H1 (cell line): ENCODE data around the gene MPP2. TPM values are rescaled to one million over a fixed set of nuclear protein-coding genes. Genes with fewer than 3 reads are reported as not detected.

Experiments
- BACH1 ChIP-seq: IDR thresholded peaks from 2 replicates; pipeline ENCODE4 v1.6.1; 2012; ENCODE audit warnings: low read length, improper control_type of control experiment
- KDM5A ChIP-seq: fragments of 200-600 bp; IDR thresholded peaks from 2 replicates; pipeline ENCODE4 v1.7.1; 2012; ENCODE audit warnings: mild to moderate bottlenecking, low read length, inconsistent platforms, mixed read lengths
- RXRA ChIP-seq: IDR thresholded peaks from 2 replicates; pipeline ENCODE4 v1.6.1; 2011; ENCODE audit warnings: low read depth, mild to moderate bottlenecking, low read length, moderate library complexity; ENCODE audit not compliant: insufficient read depth
- SIRT6 ChIP-seq: IDR thresholded peaks from one replicate; pipeline ENCODE4 v1.7.1; 2012; ENCODE audit warnings: low read length, inconsistent platforms
- TAF7 ChIP-seq: optimal IDR thresholded peaks from 2 replicates; pipeline ENCODE3; 2011; ENCODE audit warnings: low read depth, mild to moderate bottlenecking, inconsistent platforms, low read length, moderate library complexity, borderline replicate concordance
- polyA plus RNA-seq, 7 experiments: library from polyadenylated mRNA; depleted of rRNA in 3 of 7; stranded (reverse) in 5 of 7; unstranded in 2 of 7; fragments of >200 nt in 5 of 7; fragments of 200-250 nt in 2 of 7; gene quantifications; 1 replicate in 5 of 7; 2 replicates in 1 of 7; 4 replicates in 1 of 7; pipeline versions ENCODE4 v1.2.1 to v1.2.3, GENCODE V29; 2011 to 2013; ENCODE audit warnings: missing spikeins in 2 of 7, mixed read lengths in 2 of 7
- total RNA-seq: library from RNA; stranded (reverse); fragmentation: NEBNext Ultra II Directional; extraction: Animal tissue kit (Norgen Biotek cat#: 25700); gene quantifications from 2 replicates; pipeline ENCODE4 v1.2.1, GENCODE V29; 2021
- TF ChIP-seq, protein P1 (sequence below): IDR thresholded peaks from 2 replicates; pipeline ENCODE4 v1.6.1; 2011; ENCODE audit warnings: low read length, improper control_type of control experiment

The MPP2 gene
- total and polyA plus RNA-seq, 2 of the 8 experiments (the other 6 are each of a cell fraction or from before 2014, with no cell fraction given): 30.9 to 34.1 TPM

DNA sequence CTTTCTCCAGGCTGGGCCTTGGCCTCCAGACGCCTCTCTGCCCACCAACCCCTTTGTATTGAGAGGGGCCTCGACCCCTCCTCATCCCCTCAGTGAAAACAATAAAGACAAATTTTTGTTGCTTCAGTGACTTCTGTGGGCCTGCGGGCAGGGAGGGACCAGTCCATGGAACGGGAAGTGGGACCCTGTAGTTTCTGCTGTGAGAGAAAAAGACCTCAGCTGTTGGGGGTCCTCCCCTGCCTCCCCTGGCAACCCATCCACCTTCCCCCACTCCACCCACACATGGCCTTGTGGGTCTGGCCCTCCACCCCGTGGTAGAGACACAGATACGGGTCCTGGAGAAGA is 31.5 kb upstream of the MPP2 start (continued):
- TF ChIP-seq BACH1 (no peak), TAF7 (no peak), RXRA (no peak), SIRT6 (no peak), KDM5A (no peak)
- TF ChIP-seq, protein P1, sequence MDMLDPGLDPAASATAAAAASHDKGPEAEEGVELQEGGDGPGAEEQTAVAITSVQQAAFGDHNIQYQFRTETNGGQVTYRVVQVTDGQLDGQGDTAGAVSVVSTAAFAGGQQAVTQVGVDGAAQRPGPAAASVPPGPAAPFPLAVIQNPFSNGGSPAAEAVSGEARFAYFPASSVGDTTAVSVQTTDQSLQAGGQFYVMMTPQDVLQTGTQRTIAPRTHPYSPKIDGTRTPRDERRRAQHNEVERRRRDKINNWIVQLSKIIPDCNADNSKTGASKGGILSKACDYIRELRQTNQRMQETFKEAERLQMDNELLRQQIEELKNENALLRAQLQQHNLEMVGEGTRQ: no peak
- TF ChIP-seq, all 59 proteins: peak for 0
